GM23248 (cell line): ENCODE measurements around the gene EMD.

Experiments
- EZH2 ChIP-seq: fragments of 200-600 bp; sonication (generic); IDR thresholded peaks from 2 replicates; pipeline ENCODE4 v1.6.1; 2018; ENCODE audit warnings: antibody characterized with exemption, mild to moderate bottlenecking; ENCODE audit not compliant: insufficient read depth, poor library complexity, severe bottlenecking
- EZH2phosphoT487 ChIP-seq: fragments of 200-600 bp; sonication (generic); IDR thresholded peaks from 2 replicates; pipeline ENCODE4 v1.6.1; 2018; ENCODE audit warnings: antibody characterized with exemption, moderate library complexity, mild to moderate bottlenecking, low read depth; ENCODE audit not compliant: insufficient read depth

DNA sequence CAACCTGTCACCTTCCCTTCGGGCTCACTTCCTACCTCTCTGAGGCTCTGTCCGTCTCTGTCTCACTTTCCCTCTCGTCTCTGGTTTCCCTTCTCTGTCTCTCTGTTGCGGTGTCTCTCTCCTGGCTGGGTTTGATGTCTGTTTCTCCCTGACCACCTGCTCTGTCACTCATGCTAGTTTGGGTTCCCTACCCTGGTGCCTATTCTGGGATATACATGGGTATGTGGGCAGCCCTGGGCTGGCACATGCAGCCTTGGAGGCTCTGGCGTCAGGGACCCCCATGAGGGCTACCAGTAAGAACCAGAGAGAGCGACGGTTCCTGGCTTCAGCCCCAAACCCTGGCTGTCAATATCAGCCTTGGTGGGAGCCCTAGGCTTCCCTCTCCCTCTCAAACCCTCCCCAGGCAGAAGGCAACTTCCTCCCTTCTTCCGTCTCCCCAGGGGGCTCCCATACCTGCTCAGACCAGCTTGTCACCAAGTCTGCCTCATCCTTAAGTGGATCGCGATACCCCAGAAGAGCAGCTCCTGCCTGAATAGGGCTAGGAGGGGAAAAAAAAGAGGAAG lies 29.6 kb downstream of the EMD start:
- TF ChIP-seq EZH2phosphoT487 (no peak), EZH2 (no peak)
